CD4-positive, alpha-beta T cell treated with Interleukin-10 for 1 hour (primary cell): ENCODE results near the gene MMAB.

Source experiments
- DNase-seq: peaks from one replicate; pipeline ENCODE4 v3.0.0-alpha.2; 2020

Gene MMAB

DNA sequence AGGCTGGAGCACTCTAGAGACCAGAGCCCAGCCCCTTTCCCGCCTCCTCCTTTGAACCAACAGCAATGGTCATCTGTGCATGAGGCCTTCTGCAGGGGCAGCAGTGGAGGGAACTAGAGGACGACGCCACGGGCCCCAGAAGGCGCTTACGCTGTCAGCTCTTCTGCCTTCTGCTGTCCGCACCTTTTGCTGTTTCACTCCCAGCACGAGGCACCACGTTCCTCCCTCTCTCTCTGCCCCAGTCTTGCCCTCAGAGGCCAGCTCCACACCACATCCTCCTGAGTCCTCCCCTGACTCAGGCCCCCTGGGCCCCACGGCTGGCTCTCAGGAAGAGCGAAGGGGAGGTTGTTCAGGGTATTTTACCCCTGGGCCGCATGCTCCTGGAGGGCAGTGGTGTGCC lies 15.5 kb downstream of the MMAB start:
- no peak for DNase-seq

DNA sequence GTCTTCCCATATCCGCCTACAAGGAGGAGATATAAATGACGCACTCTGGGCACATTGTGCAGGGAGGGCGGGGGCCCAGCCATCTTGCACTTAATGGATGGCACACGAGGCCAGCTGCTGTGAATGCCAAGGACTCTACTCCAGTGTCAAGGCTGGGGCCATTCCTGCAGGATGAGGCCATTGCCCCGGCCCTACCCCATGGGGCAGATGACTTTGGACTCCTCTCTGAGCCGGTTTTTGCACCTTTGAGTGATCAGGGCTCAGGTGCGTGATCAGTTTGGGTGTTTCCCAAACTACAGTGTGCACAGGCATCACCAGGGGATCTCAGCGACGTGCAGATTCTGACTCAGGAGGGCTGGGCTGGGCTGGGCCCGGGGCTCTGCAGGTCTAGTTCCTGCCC lies 16.1 kb downstream of the MMAB start:
- no peak for DNase-seq

DNA sequence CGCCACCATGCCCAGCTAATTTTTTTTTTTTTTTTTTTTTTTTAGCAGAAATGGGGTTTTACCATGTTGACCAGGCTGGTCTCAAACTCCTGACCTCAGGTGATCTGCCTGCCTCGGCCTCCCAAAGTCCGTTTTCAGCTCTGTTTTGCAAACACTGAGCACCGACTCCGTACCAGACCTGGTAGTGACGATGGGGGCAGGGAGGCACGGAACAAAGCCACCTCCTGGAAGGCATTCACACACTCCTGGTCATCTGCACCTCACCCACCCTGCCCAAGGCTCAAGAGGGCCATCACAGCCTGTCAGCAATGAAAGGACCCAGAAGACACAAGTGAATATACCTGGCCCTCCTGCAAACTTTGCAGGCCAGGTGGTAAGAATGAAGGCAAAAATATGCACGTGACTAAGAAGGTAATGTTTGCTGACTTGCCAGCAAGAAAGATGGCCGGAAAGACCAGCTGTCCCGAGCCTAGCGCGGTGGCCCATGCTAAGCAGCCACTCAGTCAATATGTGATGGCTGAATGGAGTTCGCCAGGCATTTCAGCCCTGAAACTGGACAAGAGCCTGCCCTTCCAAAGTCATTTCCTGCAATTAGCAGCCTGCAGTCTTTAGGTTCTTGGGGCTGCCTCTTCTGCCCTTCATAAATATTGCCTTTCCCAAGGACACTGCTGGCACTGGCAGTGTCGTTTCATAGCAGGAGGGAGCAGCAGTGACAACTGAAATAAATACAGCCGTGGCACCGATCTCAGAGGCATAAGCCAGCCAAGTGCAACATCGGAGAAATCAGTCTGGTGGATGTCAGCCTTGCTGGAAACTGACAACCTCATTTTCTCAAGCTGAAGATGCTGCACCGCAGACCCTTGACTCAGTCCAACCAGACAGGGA lies 17.6 kb downstream of the MMAB start:
- no peak for DNase-seq

GRCh38 chr12:109554761-109555160 lies 18.5 kb downstream of the MMAB start:
- no peak for DNase-seq

GRCh38 chr12:109553906-109554500 lies 19.3 kb downstream of the MMAB start:
- no peak for DNase-seq

GRCh38 chr12:109553483-109553882 lies 19.8 kb downstream of the MMAB start:
- no peak for DNase-seq

- no peak for DNase-seq
Measured at GRCh38 chr12:109552971-109553370, 20.3 kb downstream of the MMAB start.

DNA sequence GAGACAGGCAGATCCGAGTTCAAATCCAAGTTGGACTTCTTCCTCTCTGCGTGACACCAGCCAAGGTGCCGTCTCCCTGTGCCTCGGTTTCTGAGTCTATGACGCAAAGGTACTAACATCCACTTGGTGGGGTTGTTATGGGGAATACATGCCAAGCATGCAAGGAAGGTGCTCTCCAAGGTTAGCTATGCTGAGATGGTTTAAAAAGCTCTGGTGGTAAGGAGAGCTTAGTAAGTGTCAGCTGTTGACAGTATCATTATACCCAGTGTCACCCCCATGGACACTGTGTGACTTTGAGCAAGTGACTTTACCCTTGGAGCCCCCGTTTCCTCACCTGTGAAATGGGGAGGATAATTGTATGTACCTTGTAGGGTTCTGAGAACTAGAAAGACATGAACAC lies 22.2 kb downstream of the MMAB start:
- DNase-seq = no peak

GRCh38 chr12:109550281-109550680 lies 23.0 kb downstream of the MMAB start:
- no peak for DNase-seq

DNA sequence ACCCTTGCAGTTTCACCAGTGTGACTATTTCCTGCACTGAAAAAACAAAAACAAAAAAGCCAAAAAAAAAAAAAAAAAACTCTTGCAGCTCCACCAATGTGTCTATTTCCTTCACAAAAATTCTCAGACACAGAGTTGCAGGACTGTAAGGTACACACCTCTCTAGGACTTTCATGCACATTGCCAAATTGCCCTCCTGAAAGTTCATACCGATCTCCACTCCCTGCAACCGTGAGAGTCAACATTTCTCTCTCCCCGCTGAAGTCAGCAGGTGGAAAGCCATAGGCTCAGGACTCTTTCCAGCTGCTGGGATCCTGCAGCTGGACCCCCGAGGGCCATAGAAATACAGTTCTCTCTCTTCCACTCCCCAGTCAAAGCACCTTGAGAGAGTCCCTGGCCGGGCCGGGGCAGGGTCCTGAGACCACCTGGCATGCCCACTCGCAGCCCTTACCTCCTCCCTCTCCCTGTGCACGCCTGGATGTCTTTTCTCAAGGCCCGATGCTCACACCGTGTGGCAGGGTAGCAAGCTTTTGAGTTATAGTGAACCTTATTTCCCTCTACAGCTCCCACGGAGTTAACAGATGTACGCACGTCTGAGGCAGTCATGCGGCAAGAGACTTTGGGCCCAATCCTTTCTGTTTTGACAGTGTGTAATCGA lies 23.6 kb downstream of the MMAB start:
- DNase-seq = no peak

- DNase-seq = no peak
Measured at GRCh38 chr12:109548258-109548657, 25.0 kb downstream of the MMAB start.

- DNase-seq = no peak
Measured at GRCh38 chr12:109547286-109547685, 26.0 kb downstream of the MMAB start.

DNA sequence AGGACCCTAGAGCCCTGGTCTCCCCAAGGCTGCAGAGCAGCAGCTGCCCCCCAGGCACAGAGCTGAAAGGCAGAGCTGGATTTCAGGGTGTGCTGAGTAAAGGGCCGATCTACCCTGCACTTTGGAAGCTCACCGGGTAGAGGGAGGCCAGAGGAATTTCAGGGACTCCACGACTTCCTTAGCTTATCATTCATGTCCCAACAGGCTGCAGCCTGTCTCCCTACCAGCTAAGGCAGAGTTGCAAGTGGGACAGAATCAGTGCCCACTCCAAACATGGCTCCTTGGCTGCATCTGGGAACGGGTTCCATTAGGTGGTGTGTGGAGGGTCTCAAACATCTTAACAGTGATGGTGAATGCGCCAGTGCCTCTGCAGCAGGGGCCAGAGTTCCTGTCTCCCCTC lies 27.5 kb downstream of the MMAB start:
- DNase-seq = no peak

- DNase-seq = peak; percentile 37
Measured at GRCh38 chr12:109544955-109545531, 28.3 kb downstream of the MMAB start.

GRCh38 chr12:109542876-109543275 lies 30.4 kb downstream of the MMAB start:
- DNase-seq = no peak

GRCh38 chr12:109542014-109542413 lies 31.3 kb downstream of the MMAB start:
- no peak for DNase-seq

- DNase-seq = no peak
Measured at GRCh38 chr12:109541413-109541726, 31.9 kb downstream of the MMAB start.

- no peak for DNase-seq
Measured at GRCh38 chr12:109540526-109541412, 32.5 kb downstream of the MMAB start.

DNA sequence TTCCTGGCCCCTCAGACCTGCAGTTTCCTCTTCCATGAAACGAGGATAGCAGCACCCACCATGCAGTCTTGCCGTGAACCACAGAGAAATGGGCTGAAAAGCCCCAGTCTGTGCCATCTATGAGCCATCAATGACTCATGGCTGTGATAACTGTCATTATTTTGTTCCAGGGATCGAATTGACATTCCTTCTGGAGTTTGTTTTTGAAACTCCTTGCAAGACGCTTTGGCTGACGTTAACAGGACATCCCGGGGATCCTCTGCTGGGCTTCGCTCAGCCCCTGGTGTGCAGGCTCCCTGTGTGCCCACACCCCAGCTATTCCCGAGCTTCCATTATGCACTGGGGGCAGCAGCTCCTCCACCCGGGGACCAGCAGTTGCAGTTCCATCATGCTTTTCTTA lies 33.8 kb downstream of the MMAB start:
- no peak for DNase-seq

DNA sequence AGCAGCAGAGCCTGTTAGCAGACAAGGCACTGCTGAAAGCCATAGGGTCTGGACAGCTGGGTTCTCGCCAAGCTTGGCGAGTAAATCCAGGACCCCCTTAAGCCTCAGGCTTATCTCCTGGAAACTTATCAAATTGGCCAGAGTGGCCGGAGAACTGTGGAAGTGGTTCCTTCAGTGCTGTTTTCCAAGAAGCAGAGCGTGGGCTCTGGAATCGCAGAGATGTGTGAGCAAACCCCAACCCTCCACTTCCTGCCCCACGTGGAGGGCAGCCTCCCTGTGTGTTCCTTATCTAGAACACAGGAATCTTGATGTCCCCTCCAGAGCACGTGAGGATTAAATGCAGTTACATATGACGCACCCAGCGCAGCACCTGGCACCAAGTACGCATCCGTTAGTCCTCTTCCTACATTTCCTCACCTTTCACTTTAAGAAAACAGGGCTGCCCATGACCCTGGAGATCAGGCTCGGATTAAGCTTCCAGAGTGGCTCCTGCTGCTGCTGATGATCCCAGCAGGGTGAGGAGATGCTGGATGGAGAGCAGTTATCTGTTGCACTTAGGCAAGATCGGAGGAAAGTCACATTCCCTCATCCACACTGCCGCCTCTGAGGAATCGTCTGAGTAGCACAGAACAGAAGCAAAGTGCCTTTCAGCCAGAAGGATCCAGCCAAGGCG lies 35.0 kb downstream of the MMAB start:
- DNase-seq = no peak

DNA sequence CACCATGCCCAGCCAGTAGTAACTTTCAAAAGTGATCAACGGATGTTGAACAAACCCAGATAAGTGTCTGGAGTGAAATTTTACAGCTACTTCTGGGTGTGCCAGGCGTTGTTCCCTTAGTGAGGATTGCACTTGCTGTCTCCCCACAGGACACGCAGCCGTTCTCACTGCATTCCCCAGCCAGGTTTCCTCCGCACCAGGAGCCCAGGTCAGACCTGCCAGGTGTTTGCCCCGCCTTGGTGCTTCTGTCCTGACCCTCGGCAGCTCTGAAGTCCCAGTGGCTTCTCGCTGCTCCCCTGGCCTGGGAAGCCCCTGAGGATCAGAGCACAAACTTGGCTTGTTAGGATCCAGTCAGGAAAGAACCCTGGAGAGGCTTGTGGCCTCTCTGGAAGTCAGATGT lies 36.2 kb downstream of the MMAB start:
- DNase-seq = no peak

- no peak for DNase-seq
Measured at GRCh38 chr12:109535863-109536250, 37.4 kb downstream of the MMAB start.
